ENCODE measurements around the gene NELFB. TPM values are rescaled to one million over a fixed set of nuclear protein-coding genes. Genes with fewer than 3 reads are reported as not detected.

NELFB gene
- polyA plus RNA-seq, 1 donor (not counting 4 experiments of a cell fraction or from before 2014, with no cell fraction given), result 25.1 TPM

DNA sequence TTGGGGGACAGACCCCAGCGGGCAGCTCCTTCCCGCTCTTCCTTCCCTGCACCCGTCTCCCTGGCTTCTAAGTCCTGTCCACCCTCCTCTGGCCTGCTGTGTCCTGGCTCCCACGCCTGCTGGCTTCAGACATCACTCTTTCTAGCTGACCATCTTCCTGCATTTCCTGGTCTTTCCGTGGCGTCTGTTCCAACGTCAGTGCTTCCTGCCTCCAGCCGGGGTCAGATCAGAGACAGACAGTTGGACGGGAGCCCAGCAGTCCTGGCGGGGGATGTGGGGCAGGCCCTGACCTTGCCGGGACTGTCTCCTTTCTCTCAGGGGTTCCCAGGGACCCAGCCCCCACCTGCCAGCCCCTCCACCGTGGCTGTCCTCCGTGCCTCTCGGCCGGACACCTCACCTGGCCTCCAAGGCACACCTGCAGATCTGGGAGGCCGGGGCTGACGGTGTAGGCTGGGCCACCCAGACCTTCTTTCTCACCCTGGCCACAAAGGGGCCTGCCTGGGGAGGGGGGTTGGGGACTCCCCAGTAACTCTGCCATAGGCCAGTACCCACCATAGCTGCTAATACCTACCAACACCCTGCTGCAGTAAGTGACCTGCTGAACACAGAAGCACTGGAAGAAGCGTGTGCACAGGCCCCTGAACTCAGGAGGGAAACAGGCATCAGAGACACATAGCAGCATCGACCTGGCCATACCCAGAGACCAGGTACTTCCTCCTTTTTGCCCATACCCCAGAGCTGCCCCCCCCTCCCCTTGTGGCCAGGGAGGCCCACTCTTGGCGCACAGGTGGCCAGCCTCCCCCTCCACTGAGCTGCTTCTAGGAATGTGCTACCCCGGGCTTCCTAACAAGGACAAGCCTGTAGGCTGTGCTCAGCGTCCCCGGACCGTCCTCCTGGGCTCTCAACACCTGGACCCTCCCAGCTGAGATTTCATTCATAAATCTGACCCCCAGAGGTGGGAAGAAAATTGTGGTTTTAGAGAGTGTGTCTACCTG is 41.8 kb downstream of the NELFB start:
- TF ChIP-seq, protein P1, sequence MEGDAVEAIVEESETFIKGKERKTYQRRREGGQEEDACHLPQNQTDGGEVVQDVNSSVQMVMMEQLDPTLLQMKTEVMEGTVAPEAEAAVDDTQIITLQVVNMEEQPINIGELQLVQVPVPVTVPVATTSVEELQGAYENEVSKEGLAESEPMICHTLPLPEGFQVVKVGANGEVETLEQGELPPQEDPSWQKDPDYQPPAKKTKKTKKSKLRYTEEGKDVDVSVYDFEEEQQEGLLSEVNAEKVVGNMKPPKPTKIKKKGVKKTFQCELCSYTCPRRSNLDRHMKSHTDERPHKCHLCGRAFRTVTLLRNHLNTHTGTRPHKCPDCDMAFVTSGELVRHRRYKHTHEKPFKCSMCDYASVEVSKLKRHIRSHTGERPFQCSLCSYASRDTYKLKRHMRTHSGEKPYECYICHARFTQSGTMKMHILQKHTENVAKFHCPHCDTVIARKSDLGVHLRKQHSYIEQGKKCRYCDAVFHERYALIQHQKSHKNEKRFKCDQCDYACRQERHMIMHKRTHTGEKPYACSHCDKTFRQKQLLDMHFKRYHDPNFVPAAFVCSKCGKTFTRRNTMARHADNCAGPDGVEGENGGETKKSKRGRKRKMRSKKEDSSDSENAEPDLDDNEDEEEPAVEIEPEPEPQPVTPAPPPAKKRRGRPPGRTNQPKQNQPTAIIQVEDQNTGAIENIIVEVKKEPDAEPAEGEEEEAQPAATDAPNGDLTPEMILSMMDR (optimal IDR thresholded peaks at IDR 0.05 in 1 of 3, IDR thresholded peaks at IDR 0.05 in 1 of 3, conservative IDR thresholded peaks at IDR 0.05 in 1 of 3; ENCODE audit: extremely low read depth in 1 of 3, insufficient read depth in 2 of 3, low read length in 3 of 3), result no peak
- TF ChIP-seq EZH2 (IDR thresholded peaks at IDR 0.05; ENCODE audit: low read length), result no peak
- Histone ChIP-seq H3K9ac (ENCODE audit: control insufficient read depth, extremely low read depth, insufficient read depth, low read length) (no peak overlapping the region), H3K9me3 (ENCODE audit: control insufficient read depth, low read depth, low read length) (no peaks in the 10 kb centered on the region), H4K20me1 (ENCODE audit: control insufficient read depth, extremely low read depth, insufficient read depth, low read length) (no peaks in the 10 kb centered on the region), H2AFZ (ENCODE audit: control insufficient read depth, low read length) (no peak overlapping the region), H3K27me3 (ENCODE audit: control insufficient read depth, extremely low read depth, insufficient read depth, low read length) (peaks cover 25% of the 10 kb centered on the region), H3K4me3 (ENCODE audit: control insufficient read depth in 2 of 3, extremely low read depth in 1 of 3, insufficient read depth in 2 of 3, low read depth in 1 of 3, low read length in 3 of 3) (no peak overlapping the region), H3K27ac (ENCODE audit: control insufficient read depth, insufficient read depth, low read length) (no peak overlapping the region), H3K36me3 (ENCODE audit: control insufficient read depth in 2 of 2, extremely low read depth in 1 of 2, insufficient read depth in 2 of 2, low read length in 2 of 2) (no peaks in the 10 kb centered on the region), H3K4me2 (ENCODE audit: control insufficient read depth, extremely low read depth, insufficient read depth, low read depth, low read length) (no peak overlapping the region), H3K4me1 (ENCODE audit: control insufficient read depth, extremely low read depth, insufficient read depth, low read length) (peaks cover 9% of the 10 kb centered on the region), H3K79me2 (ENCODE audit: control insufficient read depth, insufficient read depth, low read length) (no peaks in the 10 kb centered on the region), H3K9me1 (ENCODE audit: control insufficient read depth, extremely low read depth, insufficient read depth, low read length) (no peaks in the 10 kb centered on the region)
- DNase-seq (ENCODE audit: low read depth, low spot score) (no peak), FAIRE-seq (no peak)
- dilution Hi-C loops (cut with MboI; ENCODE audit: extremely low pct_ligation_motif_present, low sequenced_read_pairs), result no loop called here

DNA sequence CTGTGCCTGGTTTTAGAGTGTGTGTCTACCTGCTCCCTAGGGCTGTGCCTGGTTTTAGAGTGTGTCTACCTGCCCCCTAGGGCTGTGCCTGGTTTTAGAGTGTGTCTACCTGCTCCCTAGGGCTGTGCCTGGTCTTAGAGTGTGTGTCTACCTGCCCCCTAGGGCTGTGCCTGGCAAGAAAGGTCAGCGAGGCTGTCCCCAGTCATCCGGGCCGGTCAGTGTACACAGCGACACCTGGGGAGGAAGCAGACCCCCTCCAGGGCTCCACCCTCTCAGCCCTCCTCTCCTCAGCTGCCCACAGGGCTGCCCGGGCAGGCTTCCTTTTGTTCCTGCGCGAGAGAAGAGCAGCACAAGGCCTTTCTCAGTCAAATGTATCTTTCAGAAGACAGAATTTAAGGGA is 42.8 kb downstream of the NELFB start:
- no peaks in the 10 kb centered on the region for H3K36me3 ChIP-seq (ENCODE audit: control insufficient read depth in 2 of 2, extremely low read depth in 1 of 2, insufficient read depth in 2 of 2, low read length in 2 of 2)
- no peak overlapping the region for H3K27ac ChIP-seq (ENCODE audit: control insufficient read depth, insufficient read depth, low read length)
- FAIRE-seq (no peak), DNase-seq (ENCODE audit: low read depth, low spot score) (no peak)
- no peaks in the 10 kb centered on the region for H4K20me1 ChIP-seq (ENCODE audit: control insufficient read depth, extremely low read depth, insufficient read depth, low read length)
- H3K9me3 ChIP-seq (ENCODE audit: control insufficient read depth, low read depth, low read length), result no peaks in the 10 kb centered on the region
- no peaks in the 10 kb centered on the region for H3K9me1 ChIP-seq (ENCODE audit: control insufficient read depth, extremely low read depth, insufficient read depth, low read length)
- TF ChIP-seq, protein P1 (optimal IDR thresholded peaks at IDR 0.05 in 1 of 3, IDR thresholded peaks at IDR 0.05 in 1 of 3, conservative IDR thresholded peaks at IDR 0.05 in 1 of 3; ENCODE audit: extremely low read depth in 1 of 3, insufficient read depth in 2 of 3, low read length in 3 of 3), result no peak
- TF ChIP-seq EZH2 (IDR thresholded peaks at IDR 0.05; ENCODE audit: low read length), result no peak
- peaks cover 12% of the 10 kb centered on the region for H3K4me1 ChIP-seq (ENCODE audit: control insufficient read depth, extremely low read depth, insufficient read depth, low read length)
- H3K4me2 ChIP-seq (ENCODE audit: control insufficient read depth, extremely low read depth, insufficient read depth, low read depth, low read length), result no peak overlapping the region
- H3K9ac ChIP-seq (ENCODE audit: control insufficient read depth, extremely low read depth, insufficient read depth, low read length), result no peak overlapping the region
- peaks cover 23% of the 10 kb centered on the region for H3K27me3 ChIP-seq (ENCODE audit: control insufficient read depth, extremely low read depth, insufficient read depth, low read length)
- dilution Hi-C loops (cut with MboI; ENCODE audit: extremely low pct_ligation_motif_present, low sequenced_read_pairs), result no loop called here
- H3K4me3 ChIP-seq (ENCODE audit: control insufficient read depth in 2 of 3, extremely low read depth in 1 of 3, insufficient read depth in 2 of 3, low read depth in 1 of 3, low read length in 3 of 3), result no peak overlapping the region
- no peaks in the 10 kb centered on the region for H3K79me2 ChIP-seq (ENCODE audit: control insufficient read depth, insufficient read depth, low read length)
- no peak overlapping the region for H2AFZ ChIP-seq (ENCODE audit: control insufficient read depth, low read length)
